NCI-H146 treated with DMSO at 0.1 percent for 48 hours (cell line): ENCODE data around the gene RENBP.
A peak's percentile ranks its signal among the peaks of the same experiment; 100 is the strongest.
"Not testable (repeated sequence)": the region's sequence is repeated elsewhere in the genome, so short reads cannot be mapped to it uniquely, and the experiment has no call there.

Experiments
- DNase-seq: peaks from one replicate; lab custom pipeline; 2025; ENCODE audit not compliant: unreplicated experiment; lab: John Stamatoyannopoulos, UW

Gene RENBP

DNA sequence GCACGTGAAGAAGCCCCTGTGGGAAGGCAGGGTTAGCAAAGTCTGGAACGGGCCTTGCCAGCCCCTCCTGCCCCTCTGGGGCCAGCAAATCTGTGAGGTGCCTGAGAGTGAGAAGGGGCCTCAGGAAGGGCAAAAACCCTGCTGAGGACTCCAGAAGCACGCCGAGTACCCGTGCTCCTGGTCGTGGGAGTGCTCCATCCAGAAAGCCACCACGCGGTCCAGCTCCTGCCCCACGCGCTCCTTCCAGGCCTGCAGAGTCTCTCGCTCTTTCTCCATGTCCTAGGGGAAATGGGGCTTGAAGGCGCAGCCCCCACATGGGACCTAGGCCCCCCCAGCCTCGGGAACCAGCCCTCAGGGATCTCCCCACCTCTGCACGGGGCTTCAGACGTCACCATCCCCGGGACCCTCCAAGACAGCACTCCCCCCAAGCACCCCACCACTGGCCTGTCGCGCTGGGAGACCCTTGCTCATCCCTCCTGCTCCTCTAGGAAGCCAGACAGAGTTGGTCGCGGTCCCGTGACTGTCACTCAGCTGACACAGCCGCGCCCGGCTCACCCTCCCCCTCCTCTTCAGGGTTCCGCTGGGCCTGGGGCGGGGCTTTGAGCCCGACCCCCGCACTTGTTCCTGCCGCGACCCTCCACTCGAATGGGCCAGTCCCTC is at the start of gene RENBP:
Gene RENBP, minus strand, starts transcription at position 504 of the 660 bp plus-strand sequence. Its CDS starts 33 bp downstream, at position 471.
- no peak for DNase-seq

GRCh38 chrX:153993978-153994377 is 49.5 kb upstream of the RENBP start:
- DNase-seq = no peak

DNA sequence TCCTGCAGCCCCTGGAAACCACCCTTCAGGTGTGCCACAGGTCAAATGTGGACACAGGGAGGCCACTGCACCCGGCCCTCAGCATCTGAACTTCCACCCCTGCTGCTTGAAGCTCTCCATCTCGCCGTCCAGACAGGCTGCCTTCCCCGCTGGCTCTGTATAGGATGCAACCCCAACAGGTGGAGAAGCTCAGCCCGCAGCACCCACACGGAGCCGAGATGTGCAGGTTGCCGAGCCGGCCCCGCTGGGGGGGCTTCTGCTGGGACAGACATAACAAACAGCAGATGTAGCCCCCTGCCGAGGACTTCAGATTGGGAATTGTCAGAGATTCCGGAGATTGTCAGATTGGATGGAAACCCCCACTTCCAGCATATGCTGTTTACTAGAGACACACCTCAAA is 48.6 kb upstream of the RENBP start:
- no peak for DNase-seq

DNA sequence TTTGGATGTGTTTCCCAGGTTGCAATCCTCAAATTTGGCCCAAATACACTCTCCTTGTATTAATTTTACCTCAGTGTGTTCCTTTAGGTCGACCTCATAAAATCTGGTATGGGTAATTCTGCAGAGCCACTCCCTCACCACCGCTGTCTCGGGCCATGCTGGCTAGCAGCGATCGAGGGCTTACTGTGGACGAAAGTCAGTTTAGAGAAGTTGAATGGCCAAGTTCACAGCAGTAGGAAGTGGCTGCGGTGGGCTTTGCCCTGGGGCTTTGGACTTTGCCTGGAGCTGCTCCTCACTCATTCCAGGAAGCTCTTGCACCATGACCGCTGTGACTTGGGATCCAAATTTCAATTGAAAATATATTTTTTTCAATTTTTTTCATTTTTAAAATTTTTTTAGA is 47.7 kb upstream of the RENBP start:
- no peak for DNase-seq

DNA sequence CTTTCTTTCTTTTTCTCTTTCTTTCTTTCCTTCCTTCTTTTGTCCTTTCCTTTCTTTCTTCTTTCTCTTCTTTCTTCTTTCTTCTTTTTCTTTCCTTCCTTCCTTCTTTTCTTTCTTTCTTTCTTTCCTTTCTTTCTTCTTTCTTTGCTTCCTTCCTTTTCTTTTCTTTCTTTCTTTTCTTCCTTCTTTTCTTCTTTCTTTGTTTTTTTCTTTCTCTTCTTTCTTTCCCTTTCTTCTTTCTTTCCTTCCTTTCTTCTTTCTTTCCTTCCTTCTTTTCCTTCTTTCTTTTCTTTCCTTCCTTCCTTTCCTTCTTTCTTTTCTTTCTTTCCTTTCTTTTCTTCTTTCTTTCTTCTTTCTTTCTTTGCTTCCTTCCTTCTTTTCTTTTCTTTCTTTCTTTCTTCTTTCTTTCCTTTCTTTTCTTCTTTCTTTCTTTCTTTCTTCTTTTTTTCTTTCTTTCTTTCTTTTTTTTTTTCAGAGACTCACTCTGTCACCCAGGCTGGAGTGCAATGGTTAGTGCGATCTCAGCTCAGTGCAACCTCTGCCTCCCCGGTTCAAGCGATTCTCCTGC is 46.7 kb upstream of the RENBP start:
- no peak for DNase-seq

GRCh38 chrX:153989973-153990655 is 45.7 kb upstream of the RENBP start:
- DNase-seq = no peak

- no peak for DNase-seq
These were observed 44.0 kb upstream of the RENBP start for GRCh38 chrX:153988493-153988892.

GRCh38 chrX:153984351-153985178 is 40.1 kb upstream of the RENBP start:
- DNase-seq = no peak

DNA sequence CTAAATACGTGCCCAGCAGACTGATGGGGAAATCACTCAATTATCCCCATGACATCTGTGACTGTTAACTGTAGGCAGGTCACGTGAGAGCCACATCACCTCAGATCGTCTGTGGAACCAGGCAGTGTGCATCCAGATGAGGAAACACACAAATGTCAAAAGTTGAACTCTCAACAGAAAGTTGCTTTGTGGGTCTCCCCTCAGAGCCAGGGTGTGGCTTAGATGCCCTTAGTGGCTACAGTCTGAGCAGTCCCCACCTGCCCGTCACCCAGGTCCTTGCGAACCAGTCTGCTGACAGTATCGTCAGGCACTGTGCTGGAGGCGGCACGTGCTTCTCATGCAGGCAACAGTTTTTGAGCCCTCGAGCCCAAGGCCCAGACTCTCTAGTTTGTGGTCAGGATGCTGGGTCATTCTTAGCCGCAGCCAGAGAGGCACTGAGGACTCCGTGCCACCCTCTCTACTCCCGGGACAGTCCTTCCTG is 38.9 kb upstream of the RENBP start:
- DNase-seq = no peak

DNA sequence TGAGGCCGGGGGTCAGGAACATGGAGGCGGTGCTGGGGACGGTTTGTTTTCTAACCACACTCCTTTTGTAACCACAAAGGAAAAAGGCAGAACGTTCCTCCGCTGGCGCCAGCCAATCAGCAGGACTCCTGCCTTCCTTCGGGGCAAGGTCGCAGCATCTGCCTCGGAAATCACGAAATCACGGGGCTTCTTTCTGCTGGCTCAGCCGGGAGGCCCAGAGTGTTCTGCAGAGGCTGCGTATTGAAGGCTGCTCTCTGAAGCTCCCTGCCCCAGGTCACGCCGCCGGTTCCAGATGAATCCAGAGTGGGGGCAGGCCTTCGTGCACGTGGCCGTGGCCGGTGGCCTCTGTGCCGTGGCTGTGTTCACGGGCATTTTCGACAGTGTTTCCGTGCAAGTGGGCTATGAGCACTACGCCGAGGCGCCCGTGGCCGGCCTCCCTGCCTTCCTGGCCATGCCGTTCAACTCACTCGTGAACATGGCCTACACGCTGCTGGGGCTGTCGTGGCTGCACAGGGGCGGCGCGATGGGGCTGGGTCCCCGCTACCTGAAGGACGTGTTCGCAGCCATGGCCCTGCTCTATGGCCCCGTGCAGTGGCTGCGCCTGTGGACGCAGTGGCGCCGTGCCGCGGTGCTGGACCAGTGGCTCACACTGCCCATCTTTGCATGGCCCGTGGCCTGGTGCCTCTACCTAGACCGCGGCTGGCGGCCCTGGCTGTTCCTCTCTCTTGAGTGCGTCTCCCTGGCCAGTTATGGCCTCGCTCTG is 37.5 kb upstream of the RENBP start:
- DNase-seq = no peak

- no peak for DNase-seq
These were observed 36.8 kb upstream of the RENBP start for GRCh38 chrX:153981231-153981630.

GRCh38 chrX:153980394-153980793 is 36.0 kb upstream of the RENBP start:
- DNase-seq = not testable (repeated sequence)

- DNase-seq = no peak
These were observed 30.4 kb upstream of the RENBP start for GRCh38 chrX:153974726-153975286.

DNA sequence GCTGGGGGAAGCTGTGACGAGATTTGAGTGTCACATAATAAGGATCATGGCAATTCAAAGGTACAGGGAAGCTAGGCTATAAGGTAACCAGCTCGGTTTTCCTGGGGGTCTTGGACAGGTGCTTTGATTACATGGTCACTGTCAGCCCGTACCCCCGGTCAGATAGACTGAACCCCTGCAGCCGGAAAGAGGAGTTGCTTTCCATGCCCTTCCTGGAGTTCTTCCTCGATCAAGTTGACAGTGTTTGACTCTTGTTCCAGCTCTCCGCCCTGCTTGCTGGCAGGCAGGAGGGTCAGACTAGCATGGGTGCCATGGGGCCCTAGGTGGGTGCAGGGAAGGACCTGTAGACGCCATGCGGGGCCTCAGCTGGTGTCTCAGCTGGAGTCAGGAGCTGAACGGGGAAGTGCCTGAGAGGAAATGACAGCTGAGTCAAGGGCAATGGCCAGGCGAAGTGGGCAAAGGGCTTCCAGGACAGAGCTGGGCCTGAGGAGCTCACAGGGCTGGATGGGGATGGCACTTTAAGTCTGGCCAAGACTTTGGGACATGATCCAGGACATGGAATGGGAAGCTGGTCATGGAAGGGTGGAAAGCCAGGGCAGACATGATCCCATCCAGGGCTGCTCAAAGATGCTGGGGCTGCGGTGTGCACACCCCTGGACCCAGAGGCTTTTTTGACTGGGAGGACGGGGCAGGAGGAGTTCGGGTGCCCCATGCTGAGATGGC is 29.7 kb upstream of the RENBP start:
- DNase-seq = no peak

DNA sequence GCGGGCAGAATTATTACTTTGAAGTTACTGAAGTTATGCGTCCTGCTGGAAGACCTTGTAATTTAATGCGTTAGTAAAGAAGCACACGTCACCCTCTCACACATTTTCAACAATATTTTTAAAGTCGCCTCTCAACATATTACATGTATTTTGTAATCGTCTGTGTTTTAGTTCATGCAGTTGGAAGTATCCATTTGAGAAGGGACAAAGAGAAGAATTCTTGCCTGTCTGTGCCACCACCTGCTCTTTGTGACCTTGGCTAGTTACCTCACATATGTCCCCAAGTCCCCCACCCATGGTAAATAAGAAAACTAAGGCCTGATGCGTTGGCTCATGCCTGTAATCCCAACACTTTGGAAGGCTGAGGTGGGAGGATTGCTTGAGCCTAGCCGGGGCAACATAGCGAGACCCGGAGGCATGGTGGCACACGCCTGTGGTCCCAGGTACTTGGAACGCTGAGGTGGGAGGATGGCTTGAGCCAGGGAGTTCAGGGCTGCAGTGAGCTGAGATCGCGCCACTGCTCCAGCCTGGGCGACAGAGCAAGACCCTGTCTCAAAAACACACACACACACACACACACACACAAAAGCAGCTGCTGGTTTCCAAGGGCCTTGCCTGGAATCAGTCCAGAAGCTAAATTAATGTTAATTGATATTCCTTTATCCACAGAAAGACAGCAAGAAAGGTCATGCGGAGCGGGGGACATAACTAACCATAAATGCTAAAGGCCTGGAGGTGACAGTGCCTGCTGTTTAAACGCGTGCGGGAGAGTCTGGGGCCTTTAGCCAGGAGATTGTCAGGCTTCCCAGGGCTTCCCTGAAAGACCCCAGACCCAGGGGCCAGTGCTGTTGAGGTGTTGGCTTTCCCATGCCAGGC is 28.9 kb upstream of the RENBP start:
- peak; percentile 77 for DNase-seq

- peak; percentile 70 for DNase-seq
These were observed 28.1 kb upstream of the RENBP start, which contains the start of gene TMEM187 for GRCh38 chrX:153972368-153973126. Gene TMEM187 (plus strand): TSS chrX:153972754. CDS start chrX:153982063, 9,309 bp downstream.

- DNase-seq = peak; percentile 70
These were observed 27.3 kb upstream of the RENBP start, which contains the start of gene HCFC1 for GRCh38 chrX:153971450-153972367. Gene HCFC1 (minus strand): TSS chrX:153971818. CDS start chrX:153970840, 978 bp downstream.
